Bronchial epithelial cell (primary cell): ENCODE results near the gene HSPBAP1. TPM values are rescaled to one million over a fixed set of nuclear protein-coding genes. Genes with fewer than 3 reads are reported as not detected.

ENCODE experiments used
- DNase-seq: peaks from one replicate; pipeline ENCODE4 v3.0.0-alpha.2; 2010; ENCODE audit warnings: low read depth
- FAIRE-seq: peaks from 2 replicates; lab custom pipeline; 2011; peaks lifted over from hg19 to GRCh38; lab: Jason Lieb, UNC
- H3K27me3 ChIP-seq: 2 replicates; pipeline ENCODE4 v1.5.1; 2011; ENCODE audit warnings: low read length; ENCODE audit not compliant: control insufficient read depth, insufficient read depth
- H3K36me3 ChIP-seq: 2 replicates; pipeline ENCODE4 v1.5.1; 2011; ENCODE audit warnings: low read length; ENCODE audit not compliant: control insufficient read depth, insufficient read depth
- H3K4me3 ChIP-seq: 2 replicates; pipeline ENCODE4 v1.5.1; 2011; ENCODE audit warnings: mild to moderate bottlenecking, low read depth, low read length, control low read depth
- total RNA-seq: library from RNA; depleted of rRNA; stranded (reverse); fragments of >200 nt; gene quantifications from 2 replicates; pipeline ENCODE4 v1.2.1, GENCODE V29; 2014
- TF ChIP-seq, protein P1 (sequence below): IDR thresholded peaks from 2 replicates; pipeline ENCODE4 v1.5.1; 2011; ENCODE audit warnings: mild to moderate bottlenecking, moderate library complexity, low read length, control low read depth, inconsistent platforms; ENCODE audit not compliant: insufficient read depth, severe bottlenecking

The HSPBAP1 gene
- total RNA-seq, 1 donor from 2014 or later: 11.3 TPM

DNA sequence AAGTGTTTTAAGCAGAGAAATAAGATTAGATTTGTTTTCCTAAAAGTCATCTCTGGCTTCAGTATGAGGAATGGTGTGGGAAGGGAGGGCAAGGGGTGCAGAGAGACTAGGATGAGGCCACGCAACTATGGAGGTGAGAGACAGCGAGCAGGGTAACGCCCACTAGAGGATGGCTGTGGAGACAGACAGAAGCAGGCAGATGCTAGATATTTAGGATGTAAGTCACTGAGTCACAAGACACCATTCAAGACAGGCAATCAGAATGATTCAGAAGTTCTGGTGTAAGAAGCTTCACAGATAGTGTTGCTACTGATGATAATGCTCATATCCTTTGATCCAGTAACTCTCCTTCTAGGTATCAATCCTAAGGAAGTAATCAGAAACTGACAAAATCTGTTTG lies 19.1 kb downstream of the HSPBAP1 start:
- H3K36me3 ChIP-seq: no peaks in the 10 kb centered on the region
- TF ChIP-seq, protein P1, sequence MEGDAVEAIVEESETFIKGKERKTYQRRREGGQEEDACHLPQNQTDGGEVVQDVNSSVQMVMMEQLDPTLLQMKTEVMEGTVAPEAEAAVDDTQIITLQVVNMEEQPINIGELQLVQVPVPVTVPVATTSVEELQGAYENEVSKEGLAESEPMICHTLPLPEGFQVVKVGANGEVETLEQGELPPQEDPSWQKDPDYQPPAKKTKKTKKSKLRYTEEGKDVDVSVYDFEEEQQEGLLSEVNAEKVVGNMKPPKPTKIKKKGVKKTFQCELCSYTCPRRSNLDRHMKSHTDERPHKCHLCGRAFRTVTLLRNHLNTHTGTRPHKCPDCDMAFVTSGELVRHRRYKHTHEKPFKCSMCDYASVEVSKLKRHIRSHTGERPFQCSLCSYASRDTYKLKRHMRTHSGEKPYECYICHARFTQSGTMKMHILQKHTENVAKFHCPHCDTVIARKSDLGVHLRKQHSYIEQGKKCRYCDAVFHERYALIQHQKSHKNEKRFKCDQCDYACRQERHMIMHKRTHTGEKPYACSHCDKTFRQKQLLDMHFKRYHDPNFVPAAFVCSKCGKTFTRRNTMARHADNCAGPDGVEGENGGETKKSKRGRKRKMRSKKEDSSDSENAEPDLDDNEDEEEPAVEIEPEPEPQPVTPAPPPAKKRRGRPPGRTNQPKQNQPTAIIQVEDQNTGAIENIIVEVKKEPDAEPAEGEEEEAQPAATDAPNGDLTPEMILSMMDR: no peak
- peak; percentile 65 for DNase-seq
- peak; percentile 60 for FAIRE-seq
- H3K27me3 ChIP-seq: no peaks in the 10 kb centered on the region
- H3K4me3 ChIP-seq: no peak overlapping the region

DNA sequence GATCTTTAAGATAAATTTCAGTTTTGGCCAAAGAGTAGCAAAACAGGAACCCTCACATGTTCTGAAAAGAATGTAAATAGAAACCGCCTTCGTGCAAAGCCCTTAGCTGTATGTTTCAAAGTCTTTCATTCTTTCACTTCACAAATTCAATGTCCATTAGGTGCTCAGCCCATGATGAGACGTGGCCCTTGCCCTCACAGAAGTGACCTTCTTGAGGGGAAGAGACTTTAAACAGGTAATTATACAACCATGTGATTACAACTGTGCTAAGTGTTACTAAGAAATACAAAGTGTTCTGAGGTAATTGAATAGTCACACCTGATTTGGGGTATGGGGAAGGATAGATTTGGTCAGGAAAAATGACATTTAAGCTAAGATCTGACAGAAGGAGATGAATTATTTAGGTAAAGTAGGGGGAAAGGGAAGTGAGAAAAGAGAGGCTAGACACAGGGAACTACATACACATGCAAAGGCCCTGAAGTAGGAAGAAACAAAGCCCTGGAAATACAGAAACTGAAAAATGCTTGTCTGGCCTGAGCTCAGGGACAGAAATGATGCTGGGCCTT lies 19.6 kb downstream of the HSPBAP1 start:
- Histone ChIP-seq H3K4me3 (no peak overlapping the region), H3K36me3 (no peaks in the 10 kb centered on the region), H3K27me3 (no peaks in the 10 kb centered on the region)
- TF ChIP-seq, protein P1: no peak
- no peak for DNase-seq
- no peak for FAIRE-seq

DNA sequence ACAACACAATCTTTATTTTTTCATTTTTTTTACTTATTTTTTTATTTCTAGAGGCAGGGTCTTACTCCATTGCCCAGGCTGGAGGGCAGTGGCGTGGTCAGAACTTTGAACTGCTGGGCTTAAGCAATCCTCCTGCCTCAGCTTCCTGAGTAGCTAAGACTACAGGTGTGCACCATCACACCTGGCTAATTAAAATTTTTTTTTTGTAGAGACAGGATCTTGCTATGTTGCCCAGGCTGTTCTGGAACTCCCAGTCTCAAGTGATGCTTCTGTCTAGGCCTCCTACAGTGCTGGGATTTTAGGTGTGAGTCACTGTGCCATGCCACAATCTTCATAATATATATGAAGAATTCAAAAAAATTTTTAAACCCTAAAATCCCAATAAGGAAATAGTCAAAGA lies 20.8 kb downstream of the HSPBAP1 start:
- FAIRE-seq: no peak
- H3K4me3 ChIP-seq: no peak overlapping the region
- H3K36me3 ChIP-seq: no peaks in the 10 kb centered on the region
- TF ChIP-seq, protein P1: no peak
- H3K27me3 ChIP-seq: no peaks in the 10 kb centered on the region
- DNase-seq: no peak

DNA sequence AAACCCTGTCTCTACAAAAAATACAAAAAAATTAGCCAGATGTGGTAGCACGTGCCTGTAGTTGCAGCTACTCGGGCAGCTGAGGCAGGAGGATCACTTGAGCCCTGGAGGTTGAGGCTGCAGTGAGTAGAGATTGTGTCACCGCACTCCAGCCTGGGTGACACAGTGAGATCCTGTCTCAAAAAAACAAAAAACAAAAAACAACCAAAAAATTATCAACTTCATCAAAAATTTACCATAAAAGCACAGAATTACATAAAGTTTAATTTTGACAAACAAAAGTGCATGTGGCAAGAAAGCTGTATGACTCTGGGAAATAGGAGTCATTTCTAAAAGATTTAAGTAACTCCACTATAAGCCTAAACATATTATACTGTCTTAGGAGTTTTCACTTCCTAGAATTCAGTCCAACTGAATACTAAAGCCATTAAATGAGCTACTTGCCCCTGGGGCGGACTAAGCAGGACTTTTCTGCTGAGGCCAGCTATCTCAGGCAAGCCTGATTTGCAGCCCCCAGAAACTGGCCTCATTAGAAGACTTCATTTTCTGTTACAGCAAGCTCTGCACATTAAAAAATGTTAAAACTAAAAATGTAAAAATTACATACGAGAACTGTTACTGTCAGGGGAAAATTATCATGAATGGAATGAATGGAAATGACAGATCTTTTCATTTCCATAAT lies 23.0 kb downstream of the HSPBAP1 start:
- no peak overlapping the region for H3K4me3 ChIP-seq
- no peaks in the 10 kb centered on the region for H3K36me3 ChIP-seq
- FAIRE-seq (no peak), DNase-seq (no peak)
- TF ChIP-seq, protein P1: no peak
- no peaks in the 10 kb centered on the region for H3K27me3 ChIP-seq

DNA sequence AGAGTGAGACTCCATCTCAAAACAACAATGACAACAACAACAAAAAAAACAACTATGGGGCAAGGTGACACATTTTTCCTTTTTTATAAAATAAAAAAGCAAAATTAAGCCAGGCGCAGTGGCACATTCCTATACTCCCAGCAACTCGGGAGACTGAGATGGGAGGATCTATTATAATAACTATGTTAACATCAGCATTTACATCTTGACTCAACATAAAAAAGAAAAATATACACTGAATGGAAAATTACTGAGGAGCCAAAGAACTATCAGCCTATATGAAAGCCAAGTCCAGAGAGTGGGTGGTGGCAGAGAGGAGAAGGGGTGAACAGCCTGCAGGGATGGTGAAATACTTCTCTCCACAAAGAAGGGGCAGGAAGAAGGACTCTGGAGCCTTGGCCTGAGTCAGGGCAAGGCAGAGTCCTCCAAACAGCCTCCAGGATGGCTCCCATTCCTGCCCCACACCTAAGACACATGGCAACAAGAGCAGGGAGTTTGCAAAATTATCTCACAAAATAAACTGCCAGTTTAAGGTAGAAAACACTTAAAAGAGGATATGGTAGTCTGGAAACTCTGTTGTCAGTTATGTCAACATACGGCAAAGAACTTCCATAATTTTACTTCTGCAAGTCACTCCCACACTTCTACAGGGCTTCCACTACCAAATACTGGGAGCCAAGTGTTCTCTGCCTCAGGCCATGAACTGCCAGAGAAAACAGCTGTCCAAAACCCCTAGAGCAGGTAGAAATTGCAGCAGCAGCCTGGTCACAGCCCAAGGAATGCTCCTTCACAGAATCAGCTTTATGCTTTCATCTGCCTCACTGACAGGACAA lies 25.9 kb downstream of the HSPBAP1 start:
- H3K36me3 ChIP-seq: no peaks in the 10 kb centered on the region
- no peak for DNase-seq
- no peak overlapping the region for H3K4me3 ChIP-seq
- H3K27me3 ChIP-seq: no peaks in the 10 kb centered on the region
- FAIRE-seq: peak; percentile 18
- TF ChIP-seq, protein P1: no peak
